ENCODE measurements around the gene PLEKHA6. TPM values are rescaled to one million over a fixed set of nuclear protein-coding genes. Genes with fewer than 3 reads are reported as not detected.

Gene PLEKHA6
- total and polyA plus RNA-seq, 2 experiments from 2014 or later: 2.8 to 6.2 TPM

GRCh38 chr1:204278251-204278650, 81.5 kb downstream of the PLEKHA6 start:
- H3K27ac ChIP-seq (ENCODE audit: low read depth): no peak overlapping the region
- H3K4me1 ChIP-seq (ENCODE audit: insufficient read depth): 0 out of 2 replicates have a peak, but pooled peaks cover 2% of the 10 kb centered on the region
- ATAC-seq (no peak), DNase-seq (ENCODE audit: low spot score) (no peak)
- H3K9me2 ChIP-seq (ENCODE audit: insufficient read depth): no peaks in the 10 kb centered on the region
- H3K27me3 Mint-ChIP-seq (ENCODE audit: insufficient read depth, low read depth, poor library complexity): peaks cover 6% of the 10 kb centered on the region
- H2AFZ ChIP-seq: no peak overlapping the region
- peaks cover 26% of the 10 kb centered on the region for H3K36me3 Mint-ChIP-seq (ENCODE audit: low read depth)
- peaks cover 4% of the 10 kb centered on the region; the same call in 2 of the 3 replicates for H3K9me3 Mint-ChIP-seq
- TF ChIP-seq EZH2phosphoT487 (IDR thresholded peaks at IDR 0.05; ENCODE audit: unreplicated experiment) (no peak), CREB1 (CRISPR knock-in tag; IDR thresholded peaks at IDR 0.05; ENCODE audit: low read depth) (no peak), ZNF114 (CRISPR knock-in tag; IDR thresholded peaks at IDR 0.05) (no peak), STAT1 (IDR thresholded peaks at IDR 0.05; ENCODE audit: unreplicated experiment) (no peak), EZH2 (IDR thresholded peaks at IDR 0.05; ENCODE audit: low read depth, unreplicated experiment) (no peak), ZNF331 (CRISPR knock-in tag; IDR thresholded peaks at IDR 0.05; ENCODE audit: low read depth) (no peak), REST (IDR thresholded peaks at IDR 0.05; ENCODE audit: unreplicated experiment) (no peak), NANOG (IDR thresholded peaks at IDR 0.05; ENCODE audit: borderline replicate concordance) (no peak), ETS1 (IDR thresholded peaks at IDR 0.05) (no peak)
- no peak overlapping the region for H3K4me3 ChIP-seq
- H3K27me3 ChIP-seq (ENCODE audit: insufficient read depth): no peaks in the 10 kb centered on the region
- no peak overlapping the region for H3K4me2 ChIP-seq
- H4K20me1 ChIP-seq (replicated peaks; ENCODE audit: insufficient read depth): no peaks in the 10 kb centered on the region
- no peak overlapping the region for H3K4me3 Mint-ChIP-seq
- peaks cover 24% of the 10 kb centered on the region for H3K4me1 Mint-ChIP-seq
- no peaks in the 10 kb centered on the region for H3K36me3 ChIP-seq (ENCODE audit: insufficient read depth)
- no peaks in the 10 kb centered on the region for H3K79me2 ChIP-seq (replicated peaks; ENCODE audit: insufficient read depth)
- no peak overlapping the region for H3K27ac Mint-ChIP-seq
- no peaks in the 10 kb centered on the region for H3F3A ChIP-seq (replicated peaks; ENCODE audit: low read depth)

GRCh38 chr1:204277563-204278219, 82.0 kb downstream of the PLEKHA6 start:
- no peak overlapping the region for H3K4me3 ChIP-seq
- Mint-ChIP-seq H3K4me3 (no peak overlapping the region), H3K36me3 (ENCODE audit: low read depth) (peaks cover 26% of the 10 kb centered on the region), H3K4me1 (peaks cover 24% of the 10 kb centered on the region), H3K9me3 (peaks cover 4% of the 10 kb centered on the region; the same call in 2 of the 3 replicates), H3K27me3 (ENCODE audit: insufficient read depth, low read depth, poor library complexity) (peaks cover 6% of the 10 kb centered on the region), H3K27ac (no peak overlapping the region)
- H3K9me2 ChIP-seq (ENCODE audit: insufficient read depth): no peaks in the 10 kb centered on the region
- H3K27me3 ChIP-seq (ENCODE audit: insufficient read depth): no peaks in the 10 kb centered on the region
- no peaks in the 10 kb centered on the region for H3K79me2 ChIP-seq (replicated peaks; ENCODE audit: insufficient read depth)
- H3K36me3 ChIP-seq (ENCODE audit: insufficient read depth): no peaks in the 10 kb centered on the region
- no peak overlapping the region for H3K4me2 ChIP-seq
- DNase-seq (ENCODE audit: low spot score) (no peak), ATAC-seq (no peak)
- no peak overlapping the region for H3K27ac ChIP-seq (ENCODE audit: low read depth)
- TF ChIP-seq STAT1 (IDR thresholded peaks at IDR 0.05; ENCODE audit: unreplicated experiment) (no peak), NANOG (IDR thresholded peaks at IDR 0.05; ENCODE audit: borderline replicate concordance) (no peak)
- H2AFZ ChIP-seq: no peak overlapping the region
- 0 out of 2 replicates have a peak, but pooled peaks cover 2% of the 10 kb centered on the region for H3K4me1 ChIP-seq (ENCODE audit: insufficient read depth)
- H4K20me1 ChIP-seq (replicated peaks; ENCODE audit: insufficient read depth): no peaks in the 10 kb centered on the region
- H3F3A ChIP-seq (replicated peaks; ENCODE audit: low read depth): no peaks in the 10 kb centered on the region

All from GM23338 (cell line).